Sigmoid colon (tissue), 4 donors: ENCODE results near the gene AP5M1.

ENCODE experiments used
- CTCF ChIP-seq, 4 experiments: fragments of 450-650 bp in 3 of 4; fragments of 200-600 bp in 1 of 4; IDR thresholded peaks; one replicate each; pipeline ENCODE4 v1.5.1; 2016 to 2019; ENCODE audit warnings: antibody characterized with exemption in 4 of 4, mild to moderate bottlenecking in 3 of 4, moderate library complexity in 2 of 4
- POLR2AphosphoS5 ChIP-seq, 4 donors: sonication (generic); formaldehyde crosslinking; IDR thresholded peaks; one replicate each; pipeline ENCODE4 v1.6.1; 2017; ENCODE audit warnings: antibody characterized with exemption in 4 of 4

- TF ChIP-seq CTCF (IDR thresholded peaks at IDR 0.05) (no peak), POLR2AphosphoS5 (IDR thresholded peaks at IDR 0.05) (no peak)
These were observed 25.4 kb downstream of the AP5M1 start for GRCh38 chr14:57293866-57294837.
